HG02973 (cell line): Measurements from ENCODE around the gene CA10.

Experiments used
- ATAC-seq: cut with Tn5 transposase; IDR thresholded peaks from one replicate; pipeline ENCODE4 v1.9.1; 2021; ENCODE audit warnings: moderate library complexity; ENCODE audit not compliant: unreplicated experiment

Gene CA10

DNA sequence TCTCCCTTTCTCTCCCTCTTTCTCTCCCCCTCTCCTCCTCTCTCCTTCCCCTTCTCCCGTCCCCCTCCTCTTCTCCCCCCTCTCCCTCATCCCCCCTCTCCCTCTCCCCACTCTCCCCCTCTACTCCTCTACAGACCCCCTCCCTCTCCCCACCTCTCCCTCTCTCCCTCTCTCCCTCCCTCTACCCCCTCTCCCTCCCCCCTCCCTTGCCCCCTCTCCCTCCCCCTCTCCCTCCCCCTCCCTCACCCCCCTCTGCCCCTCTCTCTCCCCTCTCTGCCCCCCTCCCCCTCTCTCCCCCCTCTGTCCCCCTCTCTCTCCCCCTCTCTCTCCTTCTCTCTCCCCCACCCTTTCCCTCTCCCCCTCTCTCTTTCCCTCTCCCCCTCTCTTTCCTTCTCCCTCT is 545.3 kb downstream of the CA10 start:
- no peak for ATAC-seq

- no peak for ATAC-seq
Measured at GRCh38 chr17:51612692-51613091, 545.8 kb downstream of the CA10 start.

GRCh38 chr17:51611585-51611984 is 546.9 kb downstream of the CA10 start:
- no peak for ATAC-seq

- ATAC-seq = no peak
Measured at GRCh38 chr17:51610834-51611233, 547.7 kb downstream of the CA10 start.

- ATAC-seq = no peak
Measured at GRCh38 chr17:51610155-51610554, 548.4 kb downstream of the CA10 start.

DNA sequence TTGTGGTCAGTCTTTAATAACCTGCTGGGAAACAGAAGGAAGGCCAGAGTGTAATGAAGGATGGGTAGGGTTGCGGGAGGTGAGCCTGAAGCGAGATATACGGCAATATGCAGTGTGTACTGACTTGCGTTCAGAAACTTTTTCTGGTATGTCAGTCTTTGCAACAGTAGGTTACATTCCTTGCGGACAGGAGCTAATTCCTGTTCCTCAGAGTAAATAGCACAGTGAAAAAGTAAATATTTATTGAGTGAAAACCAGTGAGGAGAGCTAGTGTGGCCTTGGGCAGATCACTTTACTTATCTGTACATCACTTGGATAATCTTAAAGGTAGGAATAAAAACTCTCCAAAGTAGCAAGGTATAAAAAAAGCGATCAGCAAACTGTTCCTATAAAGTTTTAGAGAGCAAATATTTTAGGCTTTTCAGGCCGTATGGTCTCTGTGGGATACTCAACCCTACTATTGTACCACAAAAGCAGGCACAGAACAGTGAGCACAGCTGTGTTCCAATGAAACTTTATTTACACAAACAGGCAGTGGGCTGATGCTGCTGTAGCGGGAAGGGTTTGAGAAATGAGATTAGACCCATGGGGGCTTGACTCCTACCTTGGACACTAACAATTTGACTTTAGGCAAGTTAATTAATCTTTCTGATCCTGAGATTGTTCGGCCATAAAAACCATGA is 550.1 kb downstream of the CA10 start:
- ATAC-seq = no peak

GRCh38 chr17:51607512-51607911 is 551.0 kb downstream of the CA10 start:
- no peak for ATAC-seq

- ATAC-seq = no peak
Measured at GRCh38 chr17:51604299-51605020, 554.1 kb downstream of the CA10 start.

- ATAC-seq = no peak
Measured at GRCh38 chr17:51601622-51602261, 556.8 kb downstream of the CA10 start.

- ATAC-seq = no peak
Measured at GRCh38 chr17:51598824-51599223, 559.7 kb downstream of the CA10 start.

GRCh38 chr17:51597345-51597744 is 561.2 kb downstream of the CA10 start:
- ATAC-seq = no peak

DNA sequence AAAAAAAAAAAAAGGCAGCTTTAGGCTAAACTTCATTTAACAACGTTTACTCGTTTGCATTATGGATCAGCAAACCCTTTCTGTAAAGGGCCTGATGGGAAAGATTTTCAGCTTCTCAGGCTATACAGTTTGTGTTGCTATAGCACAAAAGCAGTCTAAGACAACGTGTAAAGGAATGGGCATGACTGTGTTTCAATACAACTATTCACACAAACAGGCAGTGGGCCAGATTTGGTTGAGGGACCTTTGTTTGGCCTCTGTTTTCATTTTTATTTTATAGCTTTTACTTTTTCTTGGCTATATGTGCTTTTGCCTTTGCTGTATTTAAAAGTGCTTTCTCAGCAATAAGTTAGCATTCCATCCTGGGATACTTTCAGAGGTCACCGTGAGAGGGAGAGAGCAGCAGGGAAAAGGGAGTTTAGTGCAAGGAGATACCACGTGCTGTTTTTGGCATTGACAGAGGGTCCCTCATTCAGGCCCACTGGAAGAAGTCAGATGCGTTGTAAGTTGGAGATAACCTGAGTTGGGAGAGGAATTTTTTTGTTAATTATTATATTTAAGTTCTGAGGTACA is 562.6 kb downstream of the CA10 start:
- ATAC-seq = no peak

- ATAC-seq = no peak
Measured at GRCh38 chr17:51590071-51590656, 568.4 kb downstream of the CA10 start.

- no peak for ATAC-seq
Measured at GRCh38 chr17:51588063-51588462, 570.5 kb downstream of the CA10 start.

DNA sequence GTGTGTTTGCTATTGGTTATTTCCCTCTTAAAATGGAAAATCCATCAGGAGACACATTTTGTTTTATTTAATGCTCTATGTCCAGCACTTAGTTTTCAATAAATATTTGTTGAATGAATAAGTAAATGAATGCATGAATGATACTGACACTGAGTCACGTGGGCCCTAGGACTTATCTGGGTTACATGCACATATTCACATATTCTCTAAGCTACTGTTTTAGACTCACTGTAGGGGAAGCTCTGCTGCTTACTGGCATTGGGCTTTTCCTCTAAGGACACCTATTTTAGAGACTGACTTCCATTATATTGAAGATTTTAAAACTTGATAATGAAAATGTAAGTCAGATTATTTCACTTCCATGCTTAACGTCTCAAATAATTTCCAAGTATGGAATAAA is 571.0 kb downstream of the CA10 start:
- no peak for ATAC-seq

GRCh38 chr17:51585514-51586104 is 572.9 kb downstream of the CA10 start:
- no peak for ATAC-seq

DNA sequence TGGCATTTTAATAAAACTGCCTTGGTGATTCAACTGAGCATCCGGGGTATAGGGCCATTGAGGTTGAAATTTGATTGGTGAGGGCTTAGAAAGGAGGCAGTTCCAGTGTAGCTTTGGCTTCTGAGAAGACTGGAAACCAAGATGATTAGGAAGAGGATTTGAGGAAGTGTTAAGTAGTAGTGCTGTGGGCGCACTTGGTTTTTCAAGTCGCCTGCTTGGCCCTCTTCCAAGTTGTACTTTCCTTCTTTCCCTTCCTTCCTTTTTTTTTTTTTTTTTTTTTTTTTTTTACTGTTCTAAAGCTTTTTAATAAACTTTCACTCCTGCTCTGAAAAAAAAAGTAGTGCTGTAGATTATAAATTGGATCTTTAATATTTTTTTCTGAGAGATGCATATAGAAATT is 577.6 kb downstream of the CA10 start:
- ATAC-seq = no peak
